Suprapubic skin (tissue), 4 donors: ENCODE measurements around the gene RASSF8.

Experiments used
- EP300 ChIP-seq: sonication (generic); formaldehyde crosslinking; IDR thresholded peaks from one replicate; pipeline ENCODE4 v1.6.1; 2017; ENCODE audit warnings: antibody characterized with exemption
- POLR2AphosphoS5 ChIP-seq, 3 donors: sonication (generic); formaldehyde crosslinking; IDR thresholded peaks; one replicate each; pipeline ENCODE4 v1.6.1; 2017; ENCODE audit warnings: antibody characterized with exemption in 3 of 3
- TF ChIP-seq, protein P1 (sequence below), 2 donors: fragments of 200-600 bp in 1 of 2; fragments of 450-650 bp in 1 of 2; sonication (generic) in 1 of 2; IDR thresholded peaks; one replicate each; pipeline ENCODE4 v1.5.1; 2016 to 2019; ENCODE audit warnings: antibody characterized with exemption in 2 of 2, mild to moderate bottlenecking in 1 of 2, moderate library complexity in 1 of 2

DNA sequence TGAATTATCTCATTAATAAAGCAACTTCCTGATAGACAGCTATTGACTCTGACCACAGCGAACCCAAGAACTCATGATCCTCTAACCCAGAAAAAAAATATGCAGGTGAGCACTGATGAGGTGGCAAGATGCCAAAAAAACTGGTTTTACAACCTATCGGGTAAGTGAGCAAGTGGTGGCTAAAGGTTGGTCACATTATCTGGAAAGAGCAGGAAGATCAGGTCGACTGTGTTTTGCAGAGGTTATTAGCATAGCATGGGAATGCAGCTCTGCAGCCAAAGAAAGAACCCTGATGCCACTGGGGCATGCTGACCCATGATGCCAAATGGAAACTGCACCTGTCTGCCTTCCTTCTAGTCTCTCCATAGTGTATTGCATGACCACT is 142.9 kb downstream of the RASSF8 start:
- TF ChIP-seq POLR2AphosphoS5 (IDR thresholded peaks at IDR 0.05), result no peak
- TF ChIP-seq, protein P1, sequence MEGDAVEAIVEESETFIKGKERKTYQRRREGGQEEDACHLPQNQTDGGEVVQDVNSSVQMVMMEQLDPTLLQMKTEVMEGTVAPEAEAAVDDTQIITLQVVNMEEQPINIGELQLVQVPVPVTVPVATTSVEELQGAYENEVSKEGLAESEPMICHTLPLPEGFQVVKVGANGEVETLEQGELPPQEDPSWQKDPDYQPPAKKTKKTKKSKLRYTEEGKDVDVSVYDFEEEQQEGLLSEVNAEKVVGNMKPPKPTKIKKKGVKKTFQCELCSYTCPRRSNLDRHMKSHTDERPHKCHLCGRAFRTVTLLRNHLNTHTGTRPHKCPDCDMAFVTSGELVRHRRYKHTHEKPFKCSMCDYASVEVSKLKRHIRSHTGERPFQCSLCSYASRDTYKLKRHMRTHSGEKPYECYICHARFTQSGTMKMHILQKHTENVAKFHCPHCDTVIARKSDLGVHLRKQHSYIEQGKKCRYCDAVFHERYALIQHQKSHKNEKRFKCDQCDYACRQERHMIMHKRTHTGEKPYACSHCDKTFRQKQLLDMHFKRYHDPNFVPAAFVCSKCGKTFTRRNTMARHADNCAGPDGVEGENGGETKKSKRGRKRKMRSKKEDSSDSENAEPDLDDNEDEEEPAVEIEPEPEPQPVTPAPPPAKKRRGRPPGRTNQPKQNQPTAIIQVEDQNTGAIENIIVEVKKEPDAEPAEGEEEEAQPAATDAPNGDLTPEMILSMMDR (IDR thresholded peaks at IDR 0.05), result no peak
- no peak for TF ChIP-seq EP300
